Measurements from ENCODE around the gene SLC29A1.
A peak's percentile ranks its signal among the peaks of the same experiment; 100 is the strongest.
"Not testable (repeated sequence)": the region's sequence is repeated elsewhere in the genome, so short reads cannot be mapped to it uniquely, and the experiment has no call there.

The SLC29A1 gene

DNA sequence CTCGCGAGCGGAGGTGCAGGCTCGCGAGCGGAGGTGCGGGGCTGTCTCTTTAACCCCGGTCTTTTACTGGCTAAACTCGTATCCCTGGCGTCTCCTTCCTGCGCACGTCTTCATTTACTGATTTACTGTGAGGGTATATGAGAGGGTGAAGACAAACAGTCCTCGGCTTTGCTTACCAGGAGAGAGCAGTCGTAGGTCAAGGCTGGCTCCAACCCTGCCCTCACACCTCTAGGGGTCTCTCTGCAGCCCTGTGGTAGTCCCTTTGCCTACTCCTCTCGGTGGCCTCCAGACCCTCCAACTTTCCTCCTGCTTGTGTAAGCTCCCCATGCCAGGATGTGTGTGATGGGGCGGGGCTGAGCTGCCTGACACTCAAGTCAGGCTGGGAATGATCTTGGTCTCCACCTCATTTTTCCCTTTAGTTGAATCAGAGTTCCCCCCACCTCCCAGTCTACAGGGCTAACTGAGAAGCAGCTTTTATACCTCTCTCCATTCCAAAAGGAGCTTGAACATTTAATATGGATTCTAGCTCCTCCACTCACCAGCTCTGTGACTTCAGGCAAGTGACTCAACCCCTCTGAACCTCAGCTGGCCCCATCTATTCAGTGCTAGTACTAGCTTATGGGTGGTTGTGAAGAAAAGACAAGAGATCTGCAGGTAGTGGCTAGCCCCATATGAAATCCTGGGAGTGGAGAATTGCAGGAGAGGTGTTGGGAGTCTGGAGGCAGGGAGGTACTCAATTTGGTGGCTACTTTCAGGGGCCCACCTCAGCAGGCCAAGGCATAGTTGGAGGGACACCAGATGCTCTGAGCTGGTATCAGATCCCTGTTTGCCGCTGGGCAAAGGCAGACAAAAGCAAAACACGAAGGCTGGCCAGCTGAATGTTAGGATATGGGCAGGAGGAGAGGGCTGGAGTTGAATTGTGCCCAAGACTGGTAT, 902 bp downstream of the SLC29A1 start:
- peak; percentile 61 for DNase-seq

DNA sequence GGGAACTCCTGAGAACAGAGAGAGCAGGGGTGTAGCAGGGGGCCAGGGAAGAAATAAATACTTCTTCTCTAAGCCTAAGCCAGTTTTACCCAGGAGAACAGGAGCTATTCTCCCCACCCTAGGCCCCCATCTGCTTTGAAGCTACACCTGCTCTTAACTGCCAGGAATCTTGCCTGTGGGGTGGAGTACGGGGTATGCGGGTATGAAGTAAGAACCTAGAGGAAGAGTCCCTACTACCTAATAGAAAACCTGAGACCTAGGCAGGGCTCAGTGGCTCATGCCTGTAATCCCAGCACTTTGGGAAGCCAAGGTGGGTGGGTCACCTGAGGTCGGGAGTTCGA, 1.5 kb downstream of the SLC29A1 start:
- no peak for DNase-seq

DNA sequence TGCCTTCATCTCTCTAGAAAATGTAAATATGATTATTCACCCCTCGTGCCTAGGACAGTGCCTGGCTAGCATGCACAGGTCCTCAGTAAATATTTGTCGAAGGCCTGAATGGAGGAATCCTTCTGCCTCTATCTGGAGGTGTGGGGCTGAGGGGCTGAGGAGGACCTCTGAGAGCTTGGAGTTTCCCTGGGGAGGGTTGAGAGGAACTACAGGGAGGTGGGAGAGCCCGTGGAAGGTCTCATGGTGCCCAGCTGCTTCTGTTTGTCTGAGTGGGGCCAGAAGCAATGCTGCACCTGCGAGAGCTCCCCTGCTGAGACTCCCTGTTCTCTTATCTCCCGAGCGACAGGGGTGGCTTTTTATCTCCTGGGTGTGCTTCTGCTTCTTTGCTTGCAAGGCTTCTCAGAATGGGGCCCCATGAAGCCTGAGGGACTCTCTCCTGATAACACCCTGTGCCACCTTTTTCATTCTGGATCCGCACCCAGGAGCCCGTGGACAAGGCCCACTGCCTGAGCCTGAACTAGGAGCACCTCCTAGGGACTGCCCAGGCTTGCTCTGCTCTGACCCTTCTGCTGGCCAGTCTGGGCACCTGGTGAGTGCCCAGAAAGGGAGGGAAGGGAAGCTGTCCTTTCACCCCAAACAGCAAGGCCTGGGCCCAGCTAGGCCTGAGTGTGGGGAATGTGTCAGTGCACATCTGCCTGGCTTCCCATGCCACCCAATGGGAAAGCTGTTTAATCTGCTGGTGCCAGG, 2.4 kb downstream of the SLC29A1 start:
- DNase-seq: peak; percentile 96

DNA sequence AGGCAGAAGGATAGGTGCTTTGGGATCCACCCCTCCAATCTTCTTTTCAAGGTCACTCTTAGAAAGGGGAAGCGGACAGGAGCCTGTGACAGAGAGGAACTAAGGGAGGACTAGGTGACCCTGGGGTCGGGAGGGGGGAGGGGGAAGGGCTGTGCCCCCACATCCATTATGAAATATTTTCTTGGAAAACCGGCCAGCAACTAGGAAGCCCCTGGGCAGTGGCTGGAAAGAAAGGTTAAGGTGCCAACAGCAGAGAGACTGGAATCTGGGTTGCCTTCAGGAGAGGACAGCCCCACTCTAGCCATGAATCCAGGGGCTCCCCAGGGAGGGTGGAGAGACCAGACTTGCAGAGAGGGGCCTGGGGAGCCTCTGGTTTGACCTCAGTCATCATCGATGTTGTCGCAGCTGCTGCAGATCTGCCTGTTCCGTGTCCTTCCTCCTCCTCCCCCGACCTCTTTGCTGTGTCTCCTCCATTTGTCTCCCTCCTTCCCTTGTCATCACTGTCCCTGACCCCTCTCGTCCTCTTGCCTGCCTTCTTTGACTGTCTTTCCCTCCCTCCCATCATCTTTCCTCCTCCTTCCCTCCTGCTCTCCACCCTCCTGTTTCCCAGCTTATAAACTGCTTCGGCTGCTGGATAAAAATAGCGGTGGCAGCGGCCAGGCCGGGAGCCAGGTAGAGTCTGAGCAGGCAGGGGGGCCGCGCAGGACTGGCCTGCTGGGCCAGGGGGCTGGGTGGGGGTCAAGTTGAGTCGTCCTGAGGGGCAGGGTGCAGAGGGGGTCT, 3.2 kb downstream of the SLC29A1 start:
- peak; percentile 46 for DNase-seq

DNA sequence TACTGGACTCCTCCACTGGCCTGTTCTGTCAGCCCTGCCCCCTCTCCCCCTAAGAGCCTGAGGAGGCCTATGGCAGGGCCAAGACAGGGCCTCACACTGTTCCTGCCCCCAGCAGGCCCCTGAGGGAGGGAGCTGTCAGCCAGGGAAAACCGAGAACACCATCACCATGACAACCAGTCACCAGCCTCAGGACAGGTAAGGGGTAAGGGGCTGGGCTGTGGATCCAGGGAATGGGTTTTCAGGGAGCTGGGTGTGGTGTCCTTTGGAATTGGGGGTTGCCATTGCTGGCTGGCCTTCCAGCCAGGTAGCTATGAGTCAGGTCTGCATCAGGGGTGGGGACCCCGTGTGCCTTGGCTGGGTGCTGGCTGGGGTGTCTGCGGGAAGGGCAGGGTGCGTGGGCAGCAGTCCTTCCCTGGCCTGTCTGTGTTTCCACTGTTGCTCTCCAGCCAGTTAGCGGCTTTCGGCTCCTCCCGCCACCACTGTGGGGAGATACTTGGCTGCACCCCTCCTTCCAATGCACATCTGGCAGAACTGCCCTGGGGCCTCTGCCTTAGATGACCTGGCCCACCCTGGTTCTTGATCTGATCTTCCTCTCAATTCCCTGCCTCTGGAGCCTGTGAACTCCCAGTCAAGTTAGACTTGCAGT, 3.9 kb downstream of the SLC29A1 start:
- peak; percentile 47 for DNase-seq

DNA sequence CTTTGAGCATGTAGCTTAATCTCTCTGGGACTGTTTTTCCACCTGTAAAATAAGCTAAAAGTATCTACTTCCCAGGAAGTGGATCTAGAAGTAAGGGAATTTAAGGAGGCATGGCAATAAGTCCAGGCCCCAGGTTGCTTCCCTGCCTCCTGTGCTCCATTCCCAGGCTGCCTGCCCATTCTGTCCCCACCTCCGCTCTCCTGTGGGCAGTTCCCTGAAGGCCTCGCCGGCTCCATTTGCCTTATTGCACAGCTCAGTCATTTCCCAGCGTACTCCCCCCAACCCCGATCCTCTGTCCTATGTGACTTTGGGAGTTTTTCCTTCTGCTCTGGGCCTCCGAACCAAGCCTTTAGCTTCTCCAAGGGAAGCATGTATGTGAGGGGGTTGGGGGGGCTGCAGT, 4.6 kb downstream of the SLC29A1 start:
- no peak for DNase-seq

DNA sequence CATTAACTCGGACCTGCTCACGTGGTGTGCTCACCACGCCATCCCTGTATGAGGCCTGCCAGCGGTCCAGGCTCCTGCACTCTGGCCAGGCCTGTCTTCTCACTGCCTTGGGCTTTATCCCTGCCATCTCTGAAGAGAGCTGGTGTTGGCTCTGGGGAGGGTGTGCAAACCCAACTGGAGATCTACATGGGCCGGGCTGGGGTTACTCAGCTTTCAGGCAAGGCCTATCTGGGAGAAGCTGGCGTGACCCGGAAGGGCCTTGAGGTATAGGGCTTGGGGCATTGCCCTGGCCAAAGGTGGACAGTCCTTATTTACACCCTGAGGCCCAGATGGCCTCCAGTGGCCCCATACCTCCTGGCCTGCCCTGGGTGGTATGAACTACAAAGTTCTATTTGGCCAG, 5.0 kb downstream of the SLC29A1 start:
- no peak for DNase-seq

DNA sequence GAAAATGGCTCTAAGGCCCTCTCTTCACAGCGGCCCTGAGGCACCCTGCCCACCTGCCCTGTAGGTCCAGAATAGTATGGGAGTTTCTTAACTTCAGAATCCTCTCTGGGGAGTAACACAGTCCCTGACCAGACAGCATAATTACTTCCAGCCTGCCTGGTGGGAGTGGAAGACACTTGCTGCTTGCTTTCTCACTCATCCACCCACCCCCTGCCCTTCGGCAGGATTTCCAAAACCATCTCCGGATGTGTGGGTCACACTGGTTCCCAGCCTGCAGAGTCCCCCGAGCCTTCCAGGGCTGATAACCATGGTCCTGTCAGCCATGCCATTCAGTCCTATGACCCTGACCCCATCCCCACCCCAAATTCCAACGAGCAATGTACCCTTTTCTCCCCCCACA, 5.4 kb downstream of the SLC29A1 start:
- no peak for DNase-seq

DNA sequence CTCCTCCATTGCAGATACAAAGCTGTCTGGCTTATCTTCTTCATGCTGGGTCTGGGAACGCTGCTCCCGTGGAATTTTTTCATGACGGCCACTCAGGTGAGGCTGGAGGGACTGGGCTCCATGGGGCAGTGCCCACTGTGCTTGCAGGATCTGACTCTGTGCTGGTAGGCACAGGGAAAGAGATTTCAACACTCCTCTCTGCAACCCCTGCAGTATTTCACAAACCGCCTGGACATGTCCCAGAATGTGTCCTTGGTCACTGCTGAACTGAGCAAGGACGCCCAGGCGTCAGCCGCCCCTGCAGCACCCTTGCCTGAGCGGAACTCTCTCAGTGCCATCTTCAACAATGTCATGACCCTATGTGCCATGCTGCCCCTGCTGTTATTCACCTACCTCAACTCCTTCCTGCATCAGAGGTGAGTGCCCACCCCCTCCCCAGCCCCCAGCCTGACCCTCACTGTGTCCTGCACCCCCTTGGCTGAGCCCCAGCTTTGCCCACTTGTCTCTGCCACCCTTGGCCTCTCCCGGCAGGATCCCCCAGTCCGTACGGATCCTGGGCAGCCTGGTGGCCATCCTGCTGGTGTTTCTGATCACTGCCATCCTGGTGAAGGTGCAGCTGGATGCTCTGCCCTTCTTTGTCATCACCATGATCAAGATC, 6.1 kb downstream of the SLC29A1 start:
- no peak for DNase-seq

DNA sequence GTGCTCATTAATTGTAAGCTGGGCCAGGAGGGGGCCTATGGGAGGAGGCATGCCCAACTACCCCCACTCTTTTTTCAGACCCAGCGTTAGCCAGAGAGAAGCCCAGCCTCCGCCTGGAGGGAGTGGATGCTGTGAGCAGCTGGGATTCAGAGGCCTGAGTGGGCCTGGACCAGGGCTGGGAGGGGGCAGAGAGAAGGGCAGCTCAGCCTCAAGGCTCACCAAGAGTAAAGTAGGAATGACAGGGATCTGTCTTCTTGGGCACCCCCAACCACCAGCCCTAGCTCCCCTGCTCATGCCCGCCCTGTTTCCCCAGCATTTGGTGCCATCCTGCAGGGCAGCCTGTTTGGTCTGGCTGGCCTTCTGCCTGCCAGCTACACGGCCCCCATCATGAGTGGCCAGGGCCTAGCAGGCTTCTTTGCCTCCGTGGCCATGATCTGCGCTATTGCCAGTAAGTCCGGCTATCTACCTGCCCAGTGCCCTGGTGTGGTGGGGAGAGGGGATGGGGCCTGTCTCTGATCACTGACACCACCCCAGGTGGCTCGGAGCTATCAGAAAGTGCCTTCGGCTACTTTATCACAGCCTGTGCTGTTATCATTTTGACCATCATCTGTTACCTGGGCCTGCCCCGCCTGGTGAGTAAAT, 6.8 kb downstream of the SLC29A1 start:
- no peak for DNase-seq

DNA sequence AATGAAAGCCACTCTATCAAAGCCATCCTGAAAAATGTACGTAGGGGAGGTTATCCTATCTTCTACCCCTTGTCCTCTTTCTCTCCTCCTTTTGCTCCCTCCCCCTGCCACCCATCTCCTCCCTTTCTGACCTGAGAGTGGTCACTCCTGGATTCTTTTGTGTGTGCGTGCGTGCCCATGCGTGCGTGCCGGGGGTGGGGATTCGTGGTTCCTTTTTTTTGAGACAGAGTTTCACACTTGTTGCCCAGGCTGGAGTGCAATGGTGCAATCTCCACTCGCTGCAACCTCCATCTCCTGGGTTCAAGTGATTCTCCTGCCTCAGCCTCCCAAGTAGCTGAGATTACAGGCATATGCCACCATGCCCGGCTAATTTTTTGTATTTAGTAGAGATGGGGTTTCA, 8.0 kb downstream of the SLC29A1 start:
- DNase-seq: not testable (repeated sequence)

DNA sequence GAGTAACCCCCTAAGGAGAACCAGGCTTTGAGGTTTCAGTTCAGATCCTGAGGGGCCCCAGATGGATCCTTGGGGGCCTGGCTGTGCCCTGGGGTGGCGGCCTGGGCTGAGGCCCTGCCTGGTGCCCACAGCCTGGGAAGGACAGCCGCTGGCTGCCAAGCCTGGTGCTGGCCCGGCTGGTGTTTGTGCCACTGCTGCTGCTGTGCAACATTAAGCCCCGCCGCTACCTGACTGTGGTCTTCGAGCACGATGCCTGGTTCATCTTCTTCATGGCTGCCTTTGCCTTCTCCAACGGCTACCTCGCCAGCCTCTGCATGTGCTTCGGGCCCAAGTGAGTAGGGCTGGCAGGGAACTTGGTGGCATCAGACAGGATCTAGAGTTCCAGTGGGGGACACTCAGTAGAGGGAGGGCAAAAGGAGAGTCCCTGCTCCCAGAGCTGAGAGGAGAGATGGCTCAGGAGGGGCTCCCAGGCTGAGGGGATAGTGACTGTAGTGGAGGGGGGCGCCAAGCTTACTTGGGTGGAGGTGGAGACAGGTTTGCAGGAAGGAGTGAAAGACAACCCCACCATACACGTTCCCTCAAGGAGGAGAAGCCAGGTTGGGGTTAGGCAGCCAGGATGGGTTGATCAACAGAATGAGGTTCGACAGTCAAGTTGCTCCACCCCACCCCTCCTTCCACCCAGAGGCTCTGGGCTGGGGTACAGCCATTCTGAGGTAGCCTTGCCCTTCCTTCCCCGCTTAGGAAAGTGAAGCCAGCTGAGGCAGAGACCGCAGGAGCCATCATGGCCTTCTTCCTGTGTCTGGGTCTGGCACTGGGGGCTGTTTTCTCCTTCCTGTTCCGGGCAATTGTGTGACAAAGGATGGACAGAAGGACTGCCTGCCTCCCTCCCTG, 9.5 kb downstream of the SLC29A1 start:
- DNase-seq: no peak

DNA sequence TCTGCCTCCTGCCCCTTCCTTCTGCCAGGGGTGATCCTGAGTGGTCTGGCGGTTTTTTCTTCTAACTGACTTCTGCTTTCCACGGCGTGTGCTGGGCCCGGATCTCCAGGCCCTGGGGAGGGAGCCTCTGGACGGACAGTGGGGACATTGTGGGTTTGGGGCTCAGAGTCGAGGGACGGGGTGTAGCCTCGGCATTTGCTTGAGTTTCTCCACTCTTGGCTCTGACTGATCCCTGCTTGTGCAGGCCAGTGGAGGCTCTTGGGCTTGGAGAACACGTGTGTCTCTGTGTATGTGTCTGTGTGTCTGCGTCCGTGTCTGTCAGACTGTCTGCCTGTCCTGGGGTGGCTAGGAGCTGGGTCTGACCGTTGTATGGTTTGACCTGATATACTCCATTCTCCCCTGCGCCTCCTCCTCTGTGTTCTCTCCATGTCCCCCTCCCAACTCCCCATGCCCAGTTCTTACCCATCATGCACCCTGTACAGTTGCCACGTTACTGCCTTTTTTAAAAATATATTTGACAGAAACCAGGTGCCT, 10.2 kb downstream of the SLC29A1 start:
- DNase-seq: no peak

DNA sequence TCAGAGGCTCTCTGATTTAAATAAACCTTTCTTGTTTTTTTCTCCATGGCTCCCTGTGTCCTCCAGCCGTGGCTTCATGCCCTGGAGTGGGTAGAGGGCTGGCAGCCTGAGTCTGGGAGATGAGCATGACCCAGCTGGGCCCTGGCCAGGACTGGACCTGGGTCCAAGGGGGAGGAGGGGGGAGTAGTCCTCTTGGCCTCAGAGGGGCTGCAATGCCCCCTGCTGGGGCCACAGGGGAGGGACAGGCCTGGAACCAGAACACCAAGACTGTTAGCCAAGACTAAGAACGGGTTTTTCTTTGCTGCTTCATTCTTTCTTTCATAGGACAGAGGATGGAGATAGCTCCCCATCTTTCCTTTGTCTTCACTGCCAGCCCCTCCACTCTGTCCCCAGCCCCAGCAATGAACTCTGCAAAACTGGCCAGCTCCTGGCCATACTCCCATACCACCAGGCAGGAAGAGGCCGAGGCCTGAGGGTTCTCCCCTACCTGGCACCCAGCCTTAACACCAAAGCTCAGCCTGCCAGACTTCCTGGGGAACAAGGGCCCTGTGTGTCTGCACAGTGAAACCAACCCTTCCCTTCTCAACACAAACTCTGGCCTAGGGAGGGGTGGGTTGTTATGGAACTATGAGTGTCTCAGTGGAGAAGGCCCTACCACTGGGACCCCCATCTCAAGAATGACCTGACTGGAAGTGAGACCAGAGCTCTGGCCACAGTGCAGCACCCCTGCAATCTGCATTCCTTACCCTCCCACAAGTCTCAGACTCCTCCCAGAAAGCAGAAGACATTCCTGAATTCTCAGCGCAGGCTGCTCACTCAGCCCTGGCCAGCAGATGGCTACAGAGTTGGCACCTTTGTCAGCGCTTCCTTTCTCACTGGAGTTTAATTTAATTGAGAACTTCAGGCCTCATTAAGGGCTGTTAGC, 11.0 kb downstream of the SLC29A1 start:
- DNase-seq: peak; percentile 61

DNA sequence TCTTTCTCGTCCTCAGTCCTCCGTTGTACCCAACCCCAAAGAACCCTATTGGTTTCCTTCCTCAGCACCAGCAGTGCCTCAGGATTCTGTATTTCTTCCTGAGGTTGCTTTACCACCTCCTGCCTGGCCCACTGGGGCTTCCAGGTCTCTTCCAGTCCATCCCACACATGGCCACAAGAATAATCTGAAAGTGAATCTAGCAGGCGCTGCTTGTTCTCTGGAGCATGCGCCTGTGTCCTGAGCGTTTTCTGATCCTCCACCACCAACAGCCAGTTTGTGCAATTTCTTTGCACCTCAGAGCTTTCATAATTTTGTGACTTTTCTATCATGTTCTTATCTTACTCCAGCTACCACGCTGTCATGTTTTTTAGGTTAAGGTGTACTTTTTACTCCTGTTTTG, 11.9 kb downstream of the SLC29A1 start:
- DNase-seq: no peak

DNA sequence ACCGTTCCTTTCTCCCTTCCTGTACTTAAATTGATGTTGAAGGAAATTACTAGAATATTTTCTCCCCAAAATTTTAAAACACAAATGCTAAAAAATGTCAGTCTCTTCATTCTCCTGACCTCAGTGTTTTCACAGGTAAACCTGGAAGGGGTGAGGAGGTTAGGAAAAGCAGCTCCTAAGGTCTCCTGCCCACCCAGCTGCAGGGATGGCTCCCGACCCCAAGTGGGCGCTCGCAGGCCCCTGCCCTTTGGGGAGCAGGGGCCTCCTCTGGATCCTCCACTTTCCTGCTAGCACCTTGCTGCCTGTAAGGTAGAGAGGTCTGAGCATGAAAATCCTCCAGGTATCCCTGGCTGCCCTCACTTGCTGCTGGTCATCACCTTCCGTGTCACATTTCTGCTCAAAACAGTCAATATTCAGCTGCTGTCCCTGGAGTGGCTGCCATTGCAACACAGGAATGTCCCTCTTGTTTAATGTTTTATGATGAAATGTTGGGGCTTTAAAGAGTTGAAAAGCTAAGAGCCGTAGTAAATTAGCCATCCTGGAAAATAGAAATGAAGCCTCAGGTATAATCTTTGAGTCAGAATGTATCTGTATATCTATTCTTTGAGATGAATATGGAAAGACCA, 12.6 kb downstream of the SLC29A1 start:
- DNase-seq: no peak

DNA sequence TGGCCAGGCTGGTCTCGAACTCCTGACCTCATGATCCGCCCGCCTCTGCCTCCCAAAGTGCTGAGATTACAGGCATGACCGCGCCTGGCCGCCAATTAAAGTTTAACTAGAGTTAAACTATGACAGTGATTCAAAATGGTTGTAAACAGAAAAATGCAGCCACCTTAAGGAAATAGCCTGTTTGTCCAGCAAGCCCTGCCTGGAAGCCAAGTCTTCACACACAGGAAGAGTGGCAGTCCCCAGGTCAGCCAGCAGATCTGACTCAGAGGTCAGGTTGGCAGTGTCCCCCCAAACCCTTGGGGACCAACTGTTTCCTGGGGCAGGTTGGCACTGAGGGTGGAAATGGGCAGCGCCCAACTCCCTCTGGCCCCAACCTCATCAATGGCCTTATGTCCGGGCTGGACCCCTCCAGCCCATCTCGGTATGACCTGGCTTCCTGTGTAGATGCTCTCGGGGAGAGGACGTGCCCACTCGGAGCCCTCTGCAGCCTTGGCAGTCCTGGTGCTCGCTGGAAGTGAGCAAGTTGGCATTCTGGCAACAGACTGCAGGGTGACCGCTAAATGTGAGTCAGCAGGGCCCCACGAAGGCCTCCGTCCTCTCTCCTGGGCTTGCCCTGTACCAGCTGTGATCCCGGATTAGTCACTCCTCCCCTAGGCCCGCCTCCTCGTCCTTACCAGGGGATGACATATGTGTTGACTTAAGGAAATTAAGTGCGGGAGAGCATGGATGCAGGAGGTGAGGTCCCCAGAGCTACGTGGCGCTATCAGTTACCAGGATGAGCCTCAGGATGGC, 13.8 kb downstream of the SLC29A1 start:
- DNase-seq: peak; percentile 96

Data from hematopoietic multipotent progenitor cell treated with erythropoietin and hydrocortisone succinate and interleukin-3 and kit ligand, for 6 days (in vitro differentiated cells).